Tibial nerve (tissue), 4 donors: ENCODE results near the gene EXOC3L1. TPM values are rescaled to one million over a fixed set of nuclear protein-coding genes. Genes with fewer than 3 reads are reported as not detected.

Experiments used
- DNase-seq, 2 donors: peaks; one replicate each; pipeline ENCODE4 v3.0.0-alpha.2; 2019; ENCODE audit warnings: low spot score in 2 of 2
- H3K27ac ChIP-seq, 4 donors: fragments of 200-600 bp; sonication (generic) in 3 of 4; one replicate each; pipeline ENCODE4 v1.5.1; 2017 to 2019; ENCODE audit warnings: mild to moderate bottlenecking in 1 of 4
- H3K27me3 ChIP-seq, 2 donors: fragments of 200-600 bp; sonication (generic) in 1 of 2; one replicate each; pipeline versions ENCODE4 v1.5.1 to v1.6.0; 2017 to 2019
- H3K36me3 ChIP-seq, 3 donors: fragments of 200-600 bp; sonication (generic); one replicate each; pipeline ENCODE4 v1.5.1; 2018 to 2019
- H3K4me1 ChIP-seq, 4 donors: fragments of 200-600 bp; sonication (generic) in 3 of 4; one replicate each; pipeline ENCODE4 v1.5.1; 2017 to 2019
- H3K4me3 ChIP-seq, 4 donors: fragments of 200-600 bp; sonication (generic) in 3 of 4; one replicate each; pipeline ENCODE4 v1.5.1; 2017 to 2019; ENCODE audit warnings: mild to moderate bottlenecking in 1 of 4, moderate library complexity in 1 of 4
- H3K9me3 ChIP-seq, 4 donors: fragments of 200-600 bp; sonication (generic) in 3 of 4; one replicate each; pipeline ENCODE4 v1.5.1; 2017 to 2019
- EP300 ChIP-seq, 2 donors: sonication (generic); formaldehyde crosslinking; IDR thresholded peaks; one replicate each; pipeline ENCODE4 v1.6.1; 2017; ENCODE audit warnings: antibody characterized with exemption in 2 of 2, mild to moderate bottlenecking in 1 of 2
- POLR2A ChIP-seq, 2 donors: fragments of 450-650 bp; IDR thresholded peaks; one replicate each; pipeline ENCODE4 v1.6.1; 2017; ENCODE audit warnings: antibody characterized with exemption in 2 of 2, mild to moderate bottlenecking in 2 of 2, moderate library complexity in 2 of 2
- WGBS, 2 donors: methylation state at CpG; one replicate each; pipeline ENCODE4 v1.1.5; 2018; 5-methylcytosine and 5-hydroxymethylcytosine counted together
- total RNA-seq, 4 donors: library from RNA; depleted of rRNA; stranded (reverse); fragments of >200 nt; gene quantifications; one replicate each; pipeline ENCODE4 v1.1.0, GENCODE V29; 2016
- TF ChIP-seq, protein P1 (sequence below), 5 experiments: fragments of 200-600 bp in 3 of 5; fragments of 450-650 bp in 2 of 5; sonication (generic) in 3 of 5; IDR thresholded peaks; one replicate each; pipeline ENCODE4 v1.5.1; 2016 to 2019; ENCODE audit warnings: antibody characterized with exemption in 5 of 5, mild to moderate bottlenecking in 3 of 5, moderate library complexity in 2 of 5

The EXOC3L1 gene, protein sequence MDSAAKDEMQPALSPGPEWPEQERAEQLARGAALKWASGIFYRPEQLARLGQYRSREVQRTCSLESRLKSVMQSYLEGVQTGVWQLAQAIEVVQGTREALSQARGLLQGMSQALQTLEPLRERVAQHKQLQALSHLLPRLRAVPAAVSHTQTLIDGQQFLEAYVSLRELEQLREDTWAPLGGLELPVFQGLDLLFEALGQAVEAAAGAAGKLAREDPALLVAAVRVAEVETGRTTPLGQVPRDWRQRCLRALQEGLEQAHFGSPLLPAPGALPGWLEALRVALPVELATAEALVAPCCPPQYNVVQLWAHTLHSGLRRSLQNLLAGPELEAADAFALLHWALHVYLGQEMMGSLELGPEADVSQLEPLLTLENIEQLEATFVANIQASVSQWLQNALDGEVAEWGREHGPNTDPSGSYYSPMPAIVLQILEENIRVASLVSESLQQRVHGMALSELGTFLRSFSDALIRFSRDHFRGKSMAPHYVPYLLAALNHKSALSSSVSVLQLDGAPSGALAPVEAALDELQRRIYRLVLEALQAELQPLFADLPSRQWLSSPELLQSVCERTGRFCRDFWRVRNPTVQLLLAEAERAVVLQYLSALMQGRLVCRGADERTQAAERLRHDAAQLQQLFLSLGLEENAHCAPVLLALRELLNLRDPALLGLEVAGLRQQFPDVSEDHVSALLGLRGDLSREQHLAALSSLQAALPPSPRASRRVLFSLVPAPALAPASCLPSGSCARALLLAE
- 1 to 10 TPM in 3 of 4 donors, under 1 TPM in 1; 0.66 to 3.9 (median 2.6) TPM for total RNA-seq

DNA sequence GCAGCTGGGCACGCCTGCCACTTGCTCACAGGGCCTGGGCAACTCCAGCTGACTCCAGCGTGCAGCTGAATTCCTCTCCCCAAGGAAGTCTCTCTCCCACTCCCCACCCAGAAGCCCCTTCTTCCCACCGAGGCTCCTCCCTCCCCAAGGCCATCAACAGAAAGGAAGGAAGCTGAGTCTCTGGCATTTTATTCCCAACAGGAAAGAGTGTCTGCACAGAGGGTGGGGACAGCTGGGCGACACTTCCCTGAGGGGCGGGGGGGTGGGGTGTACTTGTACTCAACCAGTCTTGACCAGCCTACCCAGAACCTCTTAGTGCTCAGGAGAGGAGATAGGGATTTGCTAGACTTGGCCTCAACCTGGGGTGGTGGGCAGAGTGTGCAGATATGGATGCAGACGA, at the start of gene EXOC3L1:
Gene EXOC3L1 (minus strand): TSS at position 96 of the 400 bp plus-strand sequence. CDS start 460 bp downstream, outside the sequence.
- Histone ChIP-seq H3K4me3 (no peak within 1 kb of the TSS), H3K4me1 (peaks cover 0 to 45% (median 25%) of the 10 kb centered on the region in 4 donors), H3K36me3 (peaks cover 0 to 12% (median 6%) of the 10 kb centered on the region in 3 donors), H3K27me3 (no peaks in the 10 kb centered on the region), H3K9me3 (no peaks in the 10 kb centered on the region), H3K27ac (no peak within 1 kb of the TSS)
- 27 to 41% methylated on average over 5 to 6 of the region's 6 CpGs for WGBS, 2 donors
- DNase-seq, result no peak
- TF ChIP-seq EP300 (IDR thresholded peaks at IDR 0.05) (no peak), POLR2A (IDR thresholded peaks at IDR 0.05) (no peak)
- TF ChIP-seq, protein P1, sequence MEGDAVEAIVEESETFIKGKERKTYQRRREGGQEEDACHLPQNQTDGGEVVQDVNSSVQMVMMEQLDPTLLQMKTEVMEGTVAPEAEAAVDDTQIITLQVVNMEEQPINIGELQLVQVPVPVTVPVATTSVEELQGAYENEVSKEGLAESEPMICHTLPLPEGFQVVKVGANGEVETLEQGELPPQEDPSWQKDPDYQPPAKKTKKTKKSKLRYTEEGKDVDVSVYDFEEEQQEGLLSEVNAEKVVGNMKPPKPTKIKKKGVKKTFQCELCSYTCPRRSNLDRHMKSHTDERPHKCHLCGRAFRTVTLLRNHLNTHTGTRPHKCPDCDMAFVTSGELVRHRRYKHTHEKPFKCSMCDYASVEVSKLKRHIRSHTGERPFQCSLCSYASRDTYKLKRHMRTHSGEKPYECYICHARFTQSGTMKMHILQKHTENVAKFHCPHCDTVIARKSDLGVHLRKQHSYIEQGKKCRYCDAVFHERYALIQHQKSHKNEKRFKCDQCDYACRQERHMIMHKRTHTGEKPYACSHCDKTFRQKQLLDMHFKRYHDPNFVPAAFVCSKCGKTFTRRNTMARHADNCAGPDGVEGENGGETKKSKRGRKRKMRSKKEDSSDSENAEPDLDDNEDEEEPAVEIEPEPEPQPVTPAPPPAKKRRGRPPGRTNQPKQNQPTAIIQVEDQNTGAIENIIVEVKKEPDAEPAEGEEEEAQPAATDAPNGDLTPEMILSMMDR (IDR thresholded peaks at IDR 0.05), result no peak

DNA sequence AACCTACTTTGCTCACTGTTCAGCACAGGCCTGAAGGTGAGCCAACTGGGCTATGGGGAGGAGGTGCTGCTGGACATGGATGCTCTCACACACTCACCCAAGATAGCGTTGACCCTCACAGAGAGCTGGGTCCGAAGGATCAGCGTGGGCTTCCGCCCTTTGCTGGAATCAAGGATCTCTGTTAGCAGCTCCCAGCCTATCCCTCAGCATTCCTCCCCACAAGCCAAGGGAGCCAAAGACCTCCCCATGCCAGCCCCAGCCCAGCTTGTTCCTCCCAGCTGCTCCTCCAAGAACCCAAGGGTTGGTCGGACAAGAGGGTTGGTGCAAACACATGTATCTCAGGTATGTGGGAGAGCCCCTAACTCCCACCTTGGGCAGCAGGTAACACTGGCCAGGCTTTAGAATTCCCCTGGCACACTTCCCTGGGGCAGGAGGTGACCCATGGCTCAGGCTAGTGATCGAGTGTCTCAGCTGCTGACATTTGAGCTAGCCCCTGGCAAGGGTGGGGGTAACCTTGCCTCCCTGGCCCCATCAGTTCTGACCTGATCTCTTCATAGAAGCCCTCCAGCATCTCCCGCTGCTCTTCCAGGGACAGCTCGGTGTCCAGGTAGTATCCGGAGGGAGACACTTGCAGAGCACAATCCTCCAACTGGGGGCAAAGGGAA, 49.0 kb upstream of the EXOC3L1 start:
- DNase-seq, result no peak
- H3K4me1 ChIP-seq, result peaks cover 0 to 42% (median 19%) of the 10 kb centered on the region in 4 donors
- H3K36me3 ChIP-seq, result peaks cover 7 to 60% (median 21%) of the 10 kb centered on the region in 3 donors
- 81 to 92% methylated on average over 8 to 9 of the region's 9 CpGs for whole genome bisulfite sequencing, 2 donors
- TF ChIP-seq POLR2A (IDR thresholded peaks at IDR 0.05), result no peak
- TF ChIP-seq, protein P1 (IDR thresholded peaks at IDR 0.05), result no peak
- no peak for TF ChIP-seq EP300 (IDR thresholded peaks at IDR 0.05)
- no peak overlapping the region for H3K4me3 ChIP-seq
- no peak overlapping the region for H3K27ac ChIP-seq
- no peaks in the 10 kb centered on the region for H3K9me3 ChIP-seq
- no peaks in the 10 kb centered on the region for H3K27me3 ChIP-seq

DNA sequence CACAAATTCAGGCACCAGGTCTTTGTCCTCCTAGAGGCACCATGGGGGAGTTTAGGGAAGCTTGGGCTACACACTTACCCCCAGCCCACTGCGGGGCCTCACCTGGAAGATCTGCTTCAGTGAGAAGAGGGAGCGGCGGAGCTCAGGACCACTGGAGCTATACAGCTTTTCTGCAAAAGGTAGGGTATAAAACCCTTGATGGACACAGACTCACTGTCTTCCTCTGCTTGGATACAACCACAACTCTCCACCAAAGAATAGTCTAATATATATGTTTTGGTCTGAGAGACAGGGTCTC, 48.3 kb upstream of the EXOC3L1 start:
- WGBS, 2 donors, result 94 to 100% methylated on average over 3 of the region's 3 CpGs
- Histone ChIP-seq H3K9me3 (no peaks in the 10 kb centered on the region), H3K36me3 (peaks cover 9 to 68% (median 21%) of the 10 kb centered on the region in 3 donors), H3K4me1 (peaks cover 0 to 35% (median 16%) of the 10 kb centered on the region in 4 donors), H3K27me3 (no peaks in the 10 kb centered on the region), H3K4me3 (no peak overlapping the region), H3K27ac (peak overlapping the region in 1 of 4 donors; percentile 44)
- TF ChIP-seq POLR2A (IDR thresholded peaks at IDR 0.05), result no peak
- TF ChIP-seq, protein P1 (IDR thresholded peaks at IDR 0.05), result no peak
- TF ChIP-seq EP300 (IDR thresholded peaks at IDR 0.05), result no peak
- no peak for DNase-seq

DNA sequence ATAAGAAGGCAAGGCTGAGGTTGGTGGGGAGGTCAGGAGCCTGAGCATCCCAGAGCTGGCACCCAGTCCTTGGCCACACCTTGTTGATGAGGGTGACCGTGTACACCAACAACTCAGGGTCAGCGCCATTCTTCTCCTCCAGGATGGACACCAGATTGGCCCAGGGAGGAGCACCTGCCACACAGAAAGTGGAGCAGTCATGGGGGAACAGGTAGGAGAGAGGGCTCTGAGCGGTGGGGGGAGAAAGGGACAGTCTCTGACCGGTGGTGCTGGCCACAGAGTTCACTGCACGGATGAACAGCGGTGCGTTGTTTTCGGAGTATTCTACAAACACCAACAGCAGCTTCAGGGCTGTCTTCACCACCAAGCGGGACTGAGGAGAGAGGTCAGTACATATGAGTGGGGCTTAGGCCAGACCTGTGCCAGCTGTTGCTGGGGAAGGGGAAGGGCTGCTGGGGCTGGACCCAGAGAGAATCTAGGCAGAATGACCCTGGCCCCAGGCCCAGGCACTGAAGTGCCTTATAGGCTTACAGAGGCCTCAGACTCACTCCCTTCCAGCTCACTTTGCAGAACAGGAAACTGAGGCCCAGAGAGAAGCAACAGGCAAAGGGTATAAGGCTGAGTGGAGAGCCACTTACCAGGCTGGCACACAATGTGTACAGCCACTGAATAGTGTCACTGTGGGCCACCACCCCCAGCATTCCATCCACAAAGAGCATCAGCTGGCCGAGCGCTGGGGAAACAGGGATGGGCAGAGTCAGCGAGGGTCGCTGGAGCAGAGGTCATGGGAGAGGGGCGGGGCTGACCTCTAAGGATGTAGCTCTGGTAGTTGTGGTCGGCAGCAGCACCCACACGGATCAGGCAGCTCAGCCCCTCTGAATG, 47.7 kb upstream of the EXOC3L1 start:
- Histone ChIP-seq H3K27me3 (no peaks in the 10 kb centered on the region), H3K27ac (peak overlapping the region in 1 of 4 donors; percentile 44), H3K4me3 (no peak overlapping the region), H3K36me3 (peaks cover 9 to 73% (median 21%) of the 10 kb centered on the region in 3 donors), H3K9me3 (no peaks in the 10 kb centered on the region), H3K4me1 (peaks cover 0 to 29% (median 16%) of the 10 kb centered on the region in 4 donors)
- no peak for DNase-seq
- 65 to 68% methylated on average over 16 of the region's 16 CpGs for WGBS, 2 donors
- no peak for TF ChIP-seq EP300 (IDR thresholded peaks at IDR 0.05)
